K562 (cell line): ENCODE data around the gene IARS2. TPM values are rescaled to one million over a fixed set of nuclear protein-coding genes. Genes with fewer than 3 reads are reported as not detected.

Source experiments
- ATAC-seq: fragments of 200-7000 bp; cut with Tn5 transposase; 3 replicates; pipeline ENCODE4 v1.9.1; 2020; ENCODE audit warnings: moderate library complexity
- BruUV-seq: library from RNA; stranded (reverse); fragments of 400-500 nt; replicated peaks from 2 replicates; lab custom pipeline; 2021; lab: Mats Ljungman, UMichigan
- CTCF ChIA-PET: fragments of 300-600 bp; formaldehyde crosslinking; extraction: SDS; loops from one replicate; lab custom pipeline; 2021; ENCODE audit warnings: low intra/inter-chr PET ratio; lab: Yijun Ruan, JAX
- POLR2A ChIA-PET: fragments of 300-600, 350-650 bp; sonication (Branson Sonifier 250); formaldehyde crosslinking; extraction: SDS; loops from one replicate; lab custom pipeline; 2021; ENCODE audit warnings: antibody characterized with exemption, inconsistent platforms; lab: Yijun Ruan, JAX
- DNase-seq, 4 experiments: peaks; one replicate each; pipeline versions ENCODE4 v3.0.0 to v3.0.0-alpha.2; 2011 to 2018; ENCODE audit warnings: low spot score in 3 of 4, mixed read lengths in 3 of 4; ENCODE audit errors: extremely low read depth in 1 of 4
- FAIRE-seq: peaks from 2 replicates; lab custom pipeline; 2011; peaks lifted over from hg19 to GRCh38; lab: Jason Lieb, UNC
- H2AFZ ChIP-seq: 2 replicates; pipeline ENCODE4 v1.6.0; 2011; ENCODE audit warnings: low read depth, low read length, control low read depth, inconsistent platforms
- H3K27ac ChIP-seq: fragments of 200-600 bp; 3 replicates; pipeline ENCODE4 v1.8.0; 2011; ENCODE audit warnings: low read depth, mild to moderate bottlenecking, control low read depth, inconsistent platforms, low read length, moderate library complexity, mixed read lengths; ENCODE audit errors: extremely low read depth
- H3K27me3 ChIP-seq, 2 experiments: fragments of 300-600 bp in 1 of 2; 2 replicates in 1 of 2; 3 replicates in 1 of 2; pipeline versions ENCODE4 v1.6.0 to v1.8.0; 2011; ENCODE audit warnings: inconsistent platforms in 2 of 2, low read length in 2 of 2, mild to moderate bottlenecking in 1 of 2, mixed read lengths in 1 of 2, moderate library complexity in 1 of 2; ENCODE audit not compliant: control insufficient read depth in 2 of 2, insufficient read depth in 2 of 2
- H3K36me3 ChIP-seq: fragments of 300-600 bp; 3 replicates; pipeline ENCODE4 v1.8.0; 2011; ENCODE audit warnings: mild to moderate bottlenecking, low read length, inconsistent platforms; ENCODE audit not compliant: control insufficient read depth, insufficient read depth
- H3K4me1 ChIP-seq, 2 experiments: fragments of 200-600 bp in 1 of 2; replicated peaks in 1 of 2; 2 replicates in 1 of 2; 3 replicates in 1 of 2; pipeline versions ENCODE4 v1.5.1 to v1.8.0; 2011; ENCODE audit warnings: inconsistent platforms in 2 of 2, low read length in 2 of 2, mild to moderate bottlenecking in 1 of 2, mixed read lengths in 1 of 2, moderate library complexity in 1 of 2; ENCODE audit not compliant: control insufficient read depth in 2 of 2, insufficient read depth in 2 of 2
- H3K4me2 ChIP-seq: 2 replicates; pipeline ENCODE4 v1.6.1; 2011; ENCODE audit warnings: low read length, control low read depth, inconsistent platforms, mixed read lengths; ENCODE audit not compliant: insufficient read depth
- H3K4me3 ChIP-seq: fragments of 200-600 bp; sonication (generic), shearing (Covaris generic); 2 replicates; pipeline ENCODE4 v1.5.1; 2016; ENCODE audit warnings: control low read depth, inconsistent platforms
- H3K79me2 ChIP-seq: fragments of 200-600 bp; 3 replicates; pipeline ENCODE4 v1.8.0; 2011; ENCODE audit warnings: low read length, inconsistent platforms; ENCODE audit not compliant: control insufficient read depth, insufficient read depth
- H3K9ac ChIP-seq, 2 experiments: 2 replicates each; pipeline versions ENCODE4 v1.6.0 to v1.6.1; 2011; ENCODE audit warnings: low read depth in 2 of 2, low read length in 2 of 2, control low read depth in 1 of 2, inconsistent platforms in 1 of 2, mild to moderate bottlenecking in 1 of 2, mixed read lengths in 1 of 2; ENCODE audit not compliant: insufficient read depth in 1 of 2
- H3K9me1 ChIP-seq: one replicate; pipeline ENCODE4 v1.6.0; 2011; ENCODE audit warnings: inconsistent platforms, mild to moderate bottlenecking, low read length, moderate library complexity; ENCODE audit not compliant: control insufficient read depth, insufficient read depth
- H3K9me3 ChIP-seq: replicated peaks from 2 replicates; pipeline ENCODE4 v1.5.1; 2011; ENCODE audit warnings: low read depth, low read length, inconsistent platforms; ENCODE audit not compliant: control insufficient read depth, insufficient read depth
- H4K20me1 ChIP-seq: replicated peaks from 2 replicates; pipeline ENCODE4 v1.6.1; 2011; ENCODE audit warnings: low read length, inconsistent platforms, mixed read lengths; ENCODE audit not compliant: control insufficient read depth, insufficient read depth
- CEBPG ChIP-seq, 3 experiments: fragments of 200-800 bp in 1 of 3; sonication (Bioruptor generic) in 1 of 3; sonication (generic) in 1 of 3; formaldehyde crosslinking in 1 of 3; IDR thresholded peaks in 2 of 3; conservative IDR thresholded peaks in 1 of 3; 2 replicates each; pipeline versions ENCODE4 v1.6.1 to v1.8.0; 2016 to 2022; ENCODE audit warnings: missing compliant biosample characterization in 2 of 3, missing genetic modification characterization in 2 of 3, mild to moderate bottlenecking in 1 of 3, missing genetic modification reagents in 1 of 3
- ELF1 ChIP-seq: fragments of 200-800 bp; sonication (Bioruptor generic); IDR thresholded peaks from 2 replicates; pipeline ENCODE4 v1.6.1; 2016; ENCODE audit warnings: missing genetic modification characterization, missing compliant biosample characterization
- GTF2E2 ChIP-seq: fragments of 200-800 bp; sonication (Bioruptor generic); IDR thresholded peaks from 2 replicates; pipeline ENCODE4 v1.6.1; 2016; ENCODE audit warnings: missing genetic modification characterization, missing compliant biosample characterization
- KLF16 ChIP-seq: IDR thresholded peaks from 2 replicates; pipeline ENCODE4 v1.6.1; 2016; ENCODE audit warnings: antibody characterized with exemption
- NFXL1 ChIP-seq: fragments of 450-650 bp; formaldehyde crosslinking; IDR thresholded peaks from 2 replicates; pipeline ENCODE4 v1.4.0; 2021; ENCODE audit warnings: mild to moderate bottlenecking
- NR2C1 ChIP-seq, 2 experiments: fragments of 450-650 bp; IDR thresholded peaks; 2 replicates each; pipeline ENCODE4 v1.6.1; 2017; ENCODE audit warnings: mild to moderate bottlenecking in 2 of 2, antibody characterized with exemption in 1 of 2, inconsistent platforms in 1 of 2, missing compliant biosample characterization in 1 of 2, missing genetic modification characterization in 1 of 2
- NR2C2 ChIP-seq, 2 experiments: fragments of 200-800 bp in 1 of 2; sonication (Bioruptor generic) in 1 of 2; sonication (generic) in 1 of 2; formaldehyde crosslinking in 1 of 2; IDR thresholded peaks; 2 replicates each; pipeline versions ENCODE4 v1.6.1 to v1.8.0; 2016 to 2022; ENCODE audit warnings: mild to moderate bottlenecking in 1 of 2, missing compliant biosample characterization in 1 of 2, missing genetic modification characterization in 1 of 2, missing genetic modification reagents in 1 of 2
- ZNF239 ChIP-seq: fragments of 250-450 bp; sonication (Bioruptor Pico); IDR thresholded peaks from 2 replicates; pipeline ENCODE4 v1.4.0; 2020; ENCODE audit warnings: mild to moderate bottlenecking
- ZNF561 ChIP-seq: fragments of 450-650 bp; formaldehyde crosslinking; conservative IDR thresholded peaks from 2 replicates; pipeline ENCODE4 v1.4.0; 2020; ENCODE audit warnings: mild to moderate bottlenecking, moderate library complexity
- ZSCAN32 ChIP-seq: fragments of 450-650 bp; formaldehyde crosslinking; IDR thresholded peaks from 2 replicates; pipeline ENCODE4 v1.4.0; 2020; ENCODE audit warnings: mild to moderate bottlenecking, moderate library complexity
- WGBS: fragments of 100-300 bp; shearing (Covaris generic); methylation state at CpG from one replicate; pipeline ENCODE4 v1.1.6; 2016; ENCODE audit warnings: low coverage, mixed read lengths; ENCODE audit not compliant: insufficient coverage; ENCODE audit errors: missing lambda C conversion rate; 5-methylcytosine and 5-hydroxymethylcytosine counted together
- in situ Hi-C: fragments of 300-500 bp; cut with MboI; formaldehyde crosslinking; loops from 4 replicates; pipeline ENCODE4 v1.15.0; 2018; ENCODE audit warnings: inconsistent platforms, mixed read lengths
- intact Hi-C: fragments of 100-400 bp; cut with micrococcal nuclease; formaldehyde crosslinking; loops from 2 replicates; pipeline ENCODE4 v1.14.2; 2022
- polyA plus RNA-seq, 8 experiments: library from polyadenylated mRNA; depleted of rRNA in 4 of 8; stranded (reverse) in 5 of 8; unstranded in 3 of 8; fragments of >200 nt; fragmentation: Nextera tagmentation in 2 of 8; fragmentation: Illumina TruSeq in 1 of 8; extraction: Ambion mirVana in 2 of 8; extraction: Trizol in 1 of 8; gene quantifications; 2 replicates each; pipeline versions ENCODE4 v1.2.1 to v1.2.3, GENCODE V29; 2011 to 2014; ENCODE audit warnings: inconsistent platforms in 1 of 8, missing spikeins in 1 of 8
- total RNA-seq, 7 experiments: library from RNA; depleted of rRNA in 6 of 7; stranded (reverse); fragments of >200 nt in 6 of 7; fragmentation: Illumina TruSeq in 2 of 7; extraction: Trizol in 2 of 7; gene quantifications; 2 replicates each; pipeline versions ENCODE4 v1.2.1 to v1.2.3, GENCODE V29; 2011 to 2021; ENCODE audit warnings: low replicate concordance in 1 of 7
- TF ChIP-seq, protein P1 (sequence below): fragments of 250-450 bp; sonication (Bioruptor Pico); IDR thresholded peaks from 2 replicates; pipeline ENCODE4 v1.8.0; 2022; ENCODE audit warnings: moderate library complexity, mild to moderate bottlenecking, inconsistent platforms
- TF ChIP-seq, protein P2 (sequence below): fragments of 250-450 bp; sonication (Bioruptor Pico); IDR thresholded peaks from 2 replicates; pipeline ENCODE4 v1.8.0; 2021; ENCODE audit warnings: moderate library complexity, mild to moderate bottlenecking, inconsistent platforms

The IARS2 gene
- total and polyA plus RNA-seq, 9 of the 15 experiments (the other 6 are each of a cell fraction or from before 2014, with no cell fraction given): 39.6 to 127 (median 93.8) TPM

DNA sequence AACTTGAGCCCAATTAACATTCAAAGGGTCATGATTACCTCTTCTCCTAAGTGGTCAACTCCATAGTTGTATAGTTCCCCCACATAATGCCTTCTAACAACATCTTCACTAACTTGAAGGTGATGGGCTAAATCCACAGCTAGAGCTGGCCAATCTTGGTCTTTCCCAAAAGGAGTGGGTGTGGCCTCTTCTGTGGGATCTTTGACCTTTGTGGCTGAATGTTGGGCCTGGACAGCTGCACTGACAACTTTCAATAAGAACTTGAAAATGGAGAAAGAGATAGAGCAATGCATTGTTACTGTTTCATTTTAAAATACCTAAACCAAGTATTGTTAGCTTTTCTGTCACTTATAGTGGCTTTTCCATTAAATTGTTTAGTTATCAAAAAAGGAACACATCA, 59.2 kb downstream of the IARS2 start:
- Histone ChIP-seq H3K27ac (no peak overlapping the region), H2AFZ (no peak overlapping the region), H3K9ac (no peak overlapping the region), H3K79me2 (no peaks in the 10 kb centered on the region), H3K4me1 (no peaks in the 10 kb centered on the region), H3K9me1 (no peaks in the 10 kb centered on the region), H3K4me3 (no peak overlapping the region), H4K20me1 (no peaks in the 10 kb centered on the region), H3K36me3 (peaks cover 85% of the 10 kb centered on the region), H3K4me2 (no peak overlapping the region), H3K27me3 (no peaks in the 10 kb centered on the region), H3K9me3 (no peaks in the 10 kb centered on the region)
- in situ Hi-C loops (no loop called here), intact Hi-C loops (loop anchor here (2.0 kb wide), 1 partner anchor 316 kb away; no protein-coding TSS in a partner anchor)
- peak in 2 of 4 experiments; percentile 27 to 52 for DNase-seq
- peak; percentile 70 for ATAC-seq
- TF ChIP-seq NR2C1 (IDR thresholded peaks at IDR 0.05) (0 out of 2 replicates have a peak, but pooled peaks have one; percentile 38), NR2C1 (tag; IDR thresholded peaks at IDR 0.05) (no peak), ZSCAN32 (CRISPR knock-in tag) (no peak), NR2C2 (CRISPR knock-in tag; IDR thresholded peaks at IDR 0.05) (no peak), NR2C2 (tag; IDR thresholded peaks at IDR 0.05) (peak; percentile 26; the same call in 1 of the 2 replicates)
- no TSS peak for BruUV-seq
- ChIA-PET CTCF (no interaction called here), POLR2A (interaction anchor here (2.4 kb wide), 1 partner anchor 7 kb away, joined by 6 read pairs; no protein-coding TSS in a partner anchor)
- FAIRE-seq: no peak

DNA sequence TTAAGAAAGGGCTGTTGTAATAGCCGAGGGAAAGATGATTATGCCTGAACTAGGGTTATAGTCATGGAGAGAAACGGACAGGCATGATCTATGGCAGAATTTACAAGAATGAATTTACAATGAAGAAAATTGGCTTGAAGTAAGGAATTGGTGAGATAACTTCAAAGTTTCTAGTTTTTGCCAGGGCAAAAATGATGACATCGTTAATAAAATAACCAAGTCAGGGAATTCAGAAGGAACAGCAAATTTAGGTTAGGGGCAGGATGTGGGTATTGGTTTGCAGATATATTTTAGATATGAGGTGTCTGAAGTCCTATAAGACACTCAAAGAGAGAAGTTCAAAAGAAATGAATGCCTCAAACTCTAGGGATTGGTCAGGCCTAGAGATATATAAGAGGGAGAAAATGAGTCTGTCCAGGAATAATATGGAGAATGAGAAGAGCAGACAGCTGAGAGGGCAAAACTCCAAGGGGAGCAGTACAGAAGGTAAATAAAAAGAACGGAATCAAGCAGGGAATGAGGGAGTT, 62.8 kb downstream of the IARS2 start:
- no peak overlapping the region for H3K9ac ChIP-seq
- H3K4me3 ChIP-seq: no peak overlapping the region
- peaks cover 74% of the 10 kb centered on the region for H3K36me3 ChIP-seq
- CTCF ChIA-PET: no interaction called here
- in situ Hi-C loops: no loop called here
- H3K9me3 ChIP-seq: no peaks in the 10 kb centered on the region
- no peaks in the 10 kb centered on the region for H4K20me1 ChIP-seq
- H3K79me2 ChIP-seq: no peaks in the 10 kb centered on the region
- WGBS: 98% methylated on average over 4 of the region's 4 CpGs
- no TSS peak for BruUV-seq
- DNase-seq (no peak), FAIRE-seq (no peak), ATAC-seq (no peak)
- no peaks in the 10 kb centered on the region for H3K4me1 ChIP-seq
- no peak overlapping the region for H3K4me2 ChIP-seq
- no peaks in the 10 kb centered on the region for H3K27me3 ChIP-seq
- POLR2A ChIA-PET: interaction anchor here (1.9 kb wide), 1 partner anchor 13 kb away, joined by 5 read pairs; no protein-coding TSS in a partner anchor
- no peaks in the 10 kb centered on the region for H3K9me1 ChIP-seq
- intact Hi-C loops: no loop called here
- no peak overlapping the region for H2AFZ ChIP-seq
- no peak overlapping the region for H3K27ac ChIP-seq
- TF ChIP-seq ZNF239 (CRISPR knock-in tag): no peak
- TF ChIP-seq, protein P1, sequence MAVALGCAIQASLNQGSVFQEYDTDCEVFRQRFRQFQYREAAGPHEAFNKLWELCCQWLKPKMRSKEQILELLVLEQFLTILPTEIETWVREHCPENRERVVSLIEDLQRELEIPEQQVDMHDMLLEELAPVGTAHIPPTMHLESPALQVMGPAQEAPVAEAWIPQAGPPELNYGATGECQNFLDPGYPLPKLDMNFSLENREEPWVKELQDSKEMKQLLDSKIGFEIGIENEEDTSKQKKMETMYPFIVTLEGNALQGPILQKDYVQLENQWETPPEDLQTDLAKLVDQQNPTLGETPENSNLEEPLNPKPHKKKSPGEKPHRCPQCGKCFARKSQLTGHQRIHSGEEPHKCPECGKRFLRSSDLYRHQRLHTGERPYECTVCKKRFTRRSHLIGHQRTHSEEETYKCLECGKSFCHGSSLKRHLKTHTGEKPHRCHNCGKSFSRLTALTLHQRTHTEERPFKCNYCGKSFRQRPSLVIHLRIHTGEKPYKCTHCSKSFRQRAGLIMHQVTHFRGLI (CRISPR knock-in tag): no peak
- no peak for TF ChIP-seq KLF16
- TF ChIP-seq ZNF561 (CRISPR knock-in tag): no peak
- TF ChIP-seq ELF1: no peak
- TF ChIP-seq, protein P2, sequence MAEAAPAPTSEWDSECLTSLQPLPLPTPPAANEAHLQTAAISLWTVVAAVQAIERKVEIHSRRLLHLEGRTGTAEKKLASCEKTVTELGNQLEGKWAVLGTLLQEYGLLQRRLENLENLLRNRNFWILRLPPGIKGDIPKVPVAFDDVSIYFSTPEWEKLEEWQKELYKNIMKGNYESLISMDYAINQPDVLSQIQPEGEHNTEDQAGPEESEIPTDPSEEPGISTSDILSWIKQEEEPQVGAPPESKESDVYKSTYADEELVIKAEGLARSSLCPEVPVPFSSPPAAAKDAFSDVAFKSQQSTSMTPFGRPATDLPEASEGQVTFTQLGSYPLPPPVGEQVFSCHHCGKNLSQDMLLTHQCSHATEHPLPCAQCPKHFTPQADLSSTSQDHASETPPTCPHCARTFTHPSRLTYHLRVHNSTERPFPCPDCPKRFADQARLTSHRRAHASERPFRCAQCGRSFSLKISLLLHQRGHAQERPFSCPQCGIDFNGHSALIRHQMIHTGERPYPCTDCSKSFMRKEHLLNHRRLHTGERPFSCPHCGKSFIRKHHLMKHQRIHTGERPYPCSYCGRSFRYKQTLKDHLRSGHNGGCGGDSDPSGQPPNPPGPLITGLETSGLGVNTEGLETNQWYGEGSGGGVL (CRISPR knock-in tag): no peak
- TF ChIP-seq GTF2E2 (tag): no peak
- TF ChIP-seq NFXL1 (CRISPR knock-in tag): no peak
- no peak for TF ChIP-seq CEBPG (CRISPR knock-in tag; IDR thresholded peaks at IDR 0.05)
- no peak for TF ChIP-seq CEBPG (tag; conservative IDR thresholded peaks at IDR 0.05 in 1 of 2, IDR thresholded peaks at IDR 0.05 in 1 of 2)
